Suppressor macrophage (primary cell): ENCODE results near the gene MEN1.

Source experiments
- DNase-seq, 4 experiments: peaks; one replicate each; pipeline ENCODE4 v3.0.0-alpha.2; 2020 to 2022
- total RNA-seq, 17 experiments: gene quantifications; one replicate each; lab custom pipeline; 2026; ENCODE audit warnings: mixed read lengths in 6 of 17, inconsistent platforms in 3 of 17; lab: John Stamatoyannopoulos, UW

Gene MEN1
- 4.0 to 18.3 (median 8.5) reads per million in 17 experiments for total RNA-seq

DNA sequence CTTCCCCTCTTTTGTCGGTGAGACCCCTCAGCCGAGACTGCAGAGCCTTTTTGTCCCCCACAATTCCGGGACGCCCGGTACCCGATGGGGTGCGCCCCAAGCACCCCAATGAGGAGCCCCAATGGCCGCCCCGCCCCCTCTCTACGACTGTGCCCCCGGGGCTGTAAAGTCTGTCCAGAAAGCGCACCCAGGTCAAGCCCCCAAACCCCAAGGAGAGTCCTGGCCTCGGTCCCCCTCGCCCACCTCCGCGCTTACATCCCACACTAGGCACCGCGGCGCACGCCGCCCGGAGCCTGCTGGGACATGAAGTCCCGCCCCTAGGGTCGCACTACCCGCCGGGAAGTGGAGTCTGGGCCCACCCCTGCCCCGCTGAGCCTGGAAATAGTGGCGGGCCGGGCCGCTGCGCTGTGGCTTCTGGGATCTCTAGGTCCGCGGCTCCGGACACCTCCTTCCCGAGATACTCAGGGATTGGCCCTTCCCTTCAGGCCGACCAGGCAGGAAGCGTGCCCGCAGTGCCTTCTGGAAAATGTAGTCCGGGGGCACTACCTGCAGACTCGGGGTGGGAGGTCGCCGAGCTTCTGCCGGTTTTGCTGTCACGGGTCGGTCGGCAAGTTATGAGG lies at the start of gene MEN1:
MEN1 (minus strand) TSS at position 281 of the 620 bp plus-strand sequence. CDS start 442 bp downstream, outside the sequence.
- DNase-seq = peak; percentile 95 to 97 (median 96)

DNA sequence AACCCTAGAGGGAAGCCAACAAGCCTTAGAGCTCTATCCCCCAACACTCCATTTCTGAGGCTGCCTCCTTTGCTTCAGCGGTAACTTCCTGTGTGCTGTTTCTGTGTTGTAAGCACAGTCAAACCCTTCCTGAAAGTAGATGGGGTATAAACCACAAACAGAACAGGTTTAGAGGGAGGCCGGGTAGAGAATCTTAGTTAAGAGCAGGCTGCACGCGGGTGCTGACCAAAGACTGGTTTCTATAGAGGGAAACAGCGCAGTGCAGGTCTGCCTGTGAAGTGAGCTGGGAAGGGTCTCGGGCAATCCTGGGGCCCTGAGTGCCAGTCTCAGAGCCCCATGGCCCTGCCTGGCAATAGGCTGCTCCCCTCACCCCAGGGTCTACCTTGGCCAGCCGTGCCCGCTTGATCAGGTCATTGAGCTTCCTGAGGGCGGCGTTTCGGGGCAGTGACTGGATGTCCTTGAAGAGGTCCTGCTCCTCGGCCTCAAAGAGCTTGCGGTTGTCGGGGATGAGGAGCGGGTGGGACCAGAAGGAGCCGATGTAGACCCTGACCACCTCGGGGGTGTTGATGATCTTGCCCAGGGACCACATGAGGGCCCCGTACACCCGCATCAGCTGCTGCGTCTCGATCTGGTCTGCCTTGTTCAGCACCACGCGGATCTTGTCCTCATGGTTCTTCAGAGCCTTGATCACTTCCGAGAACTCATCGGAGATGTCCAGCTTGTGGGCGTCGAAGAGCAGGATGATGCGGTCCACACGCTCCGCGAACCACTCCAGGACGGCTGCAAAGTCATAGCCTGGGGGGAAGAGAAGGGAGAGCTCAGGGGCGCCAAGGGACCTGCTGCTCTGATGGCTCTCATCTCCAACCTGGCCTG lies 49.4 kb upstream of the MEN1 start:
- peak in 3 of 4 experiments; percentile 51 to 59 (median 59) for DNase-seq

DNA sequence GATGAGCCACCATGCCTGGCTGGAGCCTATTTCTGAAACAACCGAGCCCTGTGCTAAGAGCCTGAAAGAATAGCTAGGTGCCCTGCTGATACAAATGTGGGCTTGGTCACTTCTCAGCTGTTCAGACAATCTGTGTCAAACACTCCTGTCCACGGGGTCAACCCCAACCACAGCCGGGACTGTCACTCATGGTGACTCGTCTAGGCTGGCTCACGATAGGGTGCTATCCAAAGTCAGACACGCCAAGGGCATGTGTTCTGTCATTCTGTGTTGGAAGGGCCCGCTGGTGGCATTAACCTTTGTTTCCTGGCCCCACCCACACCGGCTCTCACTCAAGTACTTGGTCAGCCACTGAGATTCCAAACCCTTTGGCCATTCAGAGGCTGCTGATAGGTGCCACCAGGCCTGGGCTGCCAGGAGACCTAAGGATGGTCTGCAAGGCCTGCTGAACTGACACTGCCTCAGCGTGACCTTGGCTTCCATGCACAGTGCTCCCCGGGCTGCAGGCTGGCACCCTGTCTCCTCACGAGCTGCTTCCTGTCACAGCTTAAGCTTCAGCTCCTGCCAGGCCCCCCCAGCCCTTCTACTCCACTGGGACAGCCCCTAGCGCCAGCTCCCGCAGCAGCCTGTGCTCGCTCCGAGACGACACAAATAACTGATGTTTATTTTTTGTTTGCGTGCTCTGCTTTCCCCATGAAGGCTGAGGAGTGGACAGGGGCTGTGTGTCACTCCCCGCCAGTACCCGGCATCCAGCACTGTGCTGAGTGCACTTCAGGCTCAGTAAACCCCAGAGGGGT lies 48.3 kb upstream of the MEN1 start:
- peak; percentile 61 to 80 (median 69) for DNase-seq

DNA sequence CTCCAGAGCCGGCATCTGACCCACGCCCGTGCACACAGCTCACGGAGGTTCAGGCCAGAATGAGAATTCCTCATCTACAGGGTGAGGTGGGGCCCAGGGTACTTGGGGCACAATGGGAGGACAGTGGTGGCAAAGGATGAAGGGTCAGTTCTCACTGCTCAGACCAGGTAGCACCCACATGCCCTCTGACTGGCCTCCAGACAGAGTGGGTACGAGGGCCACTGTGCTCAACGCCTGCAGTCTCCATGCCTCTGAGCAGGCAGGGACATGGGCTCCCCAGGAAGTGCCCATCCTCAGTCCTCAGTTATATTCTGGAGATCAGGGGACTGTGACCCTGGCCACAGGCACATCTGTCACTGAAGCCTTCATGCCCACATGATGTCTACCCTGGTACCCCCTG lies 47.1 kb upstream of the MEN1 start:
- no peak for DNase-seq

DNA sequence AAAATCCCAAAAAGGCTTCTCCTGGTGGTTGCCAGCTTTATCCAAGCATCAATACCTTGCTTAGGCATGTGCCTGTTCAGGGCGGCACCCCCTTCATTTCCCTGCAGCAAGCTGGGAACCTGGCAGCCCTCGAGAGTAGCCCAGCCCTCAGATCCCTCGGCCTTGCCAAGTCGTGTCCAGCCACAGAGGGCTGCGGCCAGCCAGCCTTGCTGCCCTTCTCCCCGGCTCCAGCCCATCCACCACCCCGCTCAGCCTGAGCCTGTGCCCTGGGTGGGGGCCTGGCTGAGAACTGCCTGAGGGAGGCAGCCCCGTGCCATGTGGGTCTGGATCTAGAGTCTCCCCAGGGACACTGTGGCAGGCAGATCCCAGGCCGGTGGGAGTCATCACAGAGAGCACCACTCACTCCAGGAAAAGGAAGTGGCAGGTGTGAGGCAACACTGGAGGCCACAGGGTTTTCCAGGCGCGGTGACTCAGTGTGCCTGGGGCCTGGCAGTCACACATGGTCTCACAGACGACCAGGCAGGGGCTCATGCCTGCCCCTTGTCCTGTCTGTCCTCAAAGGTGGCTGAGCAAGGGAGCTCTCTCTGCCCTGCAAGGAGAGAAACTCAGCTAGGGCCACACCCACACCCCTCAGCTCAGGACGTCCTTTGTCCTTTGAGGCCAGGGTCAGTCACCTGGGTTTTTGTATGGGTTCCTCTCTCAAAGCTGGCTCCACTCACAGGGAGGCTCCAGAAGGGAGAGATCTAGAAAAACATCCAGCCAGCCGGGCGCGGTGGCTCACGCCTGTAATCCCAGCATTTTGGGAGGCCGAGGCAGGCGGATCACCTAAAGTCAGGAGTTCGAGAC lies 46.3 kb upstream of the MEN1 start:
- peak; percentile 87 to 94 (median 90) for DNase-seq

DNA sequence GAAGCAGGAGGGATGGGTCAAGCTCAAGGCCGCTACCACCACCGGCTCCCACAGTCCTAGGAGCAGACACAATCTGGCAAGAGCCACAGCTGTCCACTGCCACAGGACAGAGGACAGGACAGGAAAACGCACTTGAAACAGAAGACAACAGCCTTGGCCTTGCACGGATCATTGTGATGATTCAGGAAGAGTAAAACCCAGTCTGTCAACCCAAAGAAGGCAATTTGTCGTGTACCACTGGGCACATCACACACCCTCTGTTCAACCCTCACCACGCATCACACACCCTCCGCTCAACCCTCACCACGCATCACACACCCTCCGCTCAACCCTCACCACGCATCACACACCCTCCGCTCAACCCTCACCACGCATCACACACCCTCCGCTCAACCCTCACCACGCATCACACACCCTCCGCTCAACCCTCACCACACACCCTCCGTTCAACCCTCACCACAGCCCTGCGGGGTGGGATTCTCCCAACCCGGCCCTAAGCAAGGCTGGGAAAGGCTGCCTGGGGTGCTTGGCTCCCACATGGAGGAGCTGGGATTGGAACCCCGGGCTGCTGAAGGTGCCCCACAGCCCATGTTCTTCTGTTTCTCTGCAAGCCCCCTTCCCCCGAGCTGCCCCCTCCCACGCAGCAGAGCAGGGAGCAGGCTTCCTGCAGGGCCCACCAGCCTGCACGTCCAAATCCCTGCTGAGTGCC lies 45.4 kb upstream of the MEN1 start:
- no peak for DNase-seq

DNA sequence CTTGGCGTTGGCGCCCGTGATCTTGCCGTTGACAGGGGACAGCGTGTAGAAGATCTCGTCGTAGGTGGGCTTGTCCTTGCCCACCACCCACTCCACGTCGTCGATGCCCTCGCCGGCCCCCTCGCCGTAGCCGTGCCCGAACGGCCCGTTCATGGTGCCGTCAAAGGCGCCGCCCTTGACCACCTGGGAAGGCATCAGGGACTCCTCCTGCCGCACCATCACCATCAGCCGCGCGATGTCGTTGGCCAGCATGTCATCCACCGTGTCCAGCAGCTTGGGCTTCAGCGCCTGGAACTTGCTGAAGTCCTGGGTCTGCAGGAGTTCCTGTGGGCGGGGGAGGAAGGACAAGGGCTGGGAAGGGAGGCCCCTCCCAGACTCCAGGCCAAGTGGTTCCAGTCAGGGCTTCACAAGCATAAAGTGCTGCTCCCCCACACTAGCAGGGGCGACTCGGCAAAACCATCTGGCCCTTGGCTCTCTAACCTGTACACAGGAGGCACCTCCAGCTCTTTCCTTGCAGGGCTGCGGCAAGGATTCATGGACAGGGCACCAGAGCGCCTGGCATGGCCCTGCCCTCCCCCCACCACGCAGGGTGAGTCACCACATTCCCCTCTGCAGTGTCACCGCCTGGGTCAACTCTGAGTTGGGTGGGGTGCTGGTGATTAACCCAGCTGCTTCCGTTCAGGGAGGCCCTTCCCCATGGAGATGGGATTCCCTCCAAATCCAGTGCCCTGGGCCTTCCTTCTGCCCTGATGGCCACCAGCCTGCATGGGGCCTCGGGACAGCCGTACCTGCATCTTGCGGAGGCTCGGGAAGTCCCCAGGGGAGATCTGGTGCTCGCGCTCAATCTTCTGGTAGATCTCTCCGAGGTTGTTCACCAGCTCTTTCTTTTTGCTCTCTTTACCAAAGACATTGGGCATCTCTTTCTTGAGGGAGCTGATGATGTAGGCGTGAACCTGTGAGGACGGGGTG lies 44.5 kb upstream of the MEN1 start:
- DNase-seq = peak; percentile 72 to 82 (median 77)

DNA sequence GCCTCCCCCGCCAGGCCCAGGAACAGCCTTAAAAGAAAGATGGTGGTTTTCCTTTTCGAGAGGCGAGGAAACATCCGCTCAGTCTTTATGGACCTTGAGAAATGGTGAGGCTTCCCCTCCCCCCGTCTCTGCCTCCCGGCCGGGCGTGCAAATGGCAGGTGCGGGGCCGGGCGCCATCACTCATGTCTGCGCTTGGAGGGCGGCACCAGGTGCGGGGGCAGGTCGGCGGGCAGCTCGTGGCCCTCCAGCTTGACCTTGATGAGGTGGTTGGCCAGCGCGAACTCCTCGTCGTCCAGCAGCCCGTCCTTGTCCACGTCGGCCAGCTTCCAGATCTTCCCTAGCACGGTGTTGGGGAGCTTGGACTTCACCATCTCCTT lies 43.8 kb upstream of the MEN1 start:
- DNase-seq = no peak

DNA sequence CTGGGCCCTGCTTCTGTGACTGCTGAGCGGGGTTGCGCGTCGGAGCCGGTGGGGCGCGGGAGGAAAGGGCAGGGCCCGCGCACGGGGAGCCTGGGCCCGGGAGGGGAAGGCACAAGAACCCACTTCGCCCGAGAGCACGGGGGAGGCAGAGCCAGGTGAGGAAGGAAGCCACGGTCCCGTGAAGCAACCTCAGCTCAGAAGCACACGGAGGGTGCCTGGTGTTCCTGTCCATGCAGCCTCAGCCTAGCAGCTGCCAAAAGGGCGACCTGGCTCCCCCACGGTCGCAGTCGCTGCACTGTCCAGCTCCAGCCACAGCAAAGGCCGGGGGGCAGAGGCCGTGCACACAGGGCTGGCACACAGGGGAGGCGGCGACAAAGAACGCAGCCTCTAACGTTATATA lies 43.4 kb upstream of the MEN1 start:
- DNase-seq = peak in 1 of 4 experiments; percentile 23

DNA sequence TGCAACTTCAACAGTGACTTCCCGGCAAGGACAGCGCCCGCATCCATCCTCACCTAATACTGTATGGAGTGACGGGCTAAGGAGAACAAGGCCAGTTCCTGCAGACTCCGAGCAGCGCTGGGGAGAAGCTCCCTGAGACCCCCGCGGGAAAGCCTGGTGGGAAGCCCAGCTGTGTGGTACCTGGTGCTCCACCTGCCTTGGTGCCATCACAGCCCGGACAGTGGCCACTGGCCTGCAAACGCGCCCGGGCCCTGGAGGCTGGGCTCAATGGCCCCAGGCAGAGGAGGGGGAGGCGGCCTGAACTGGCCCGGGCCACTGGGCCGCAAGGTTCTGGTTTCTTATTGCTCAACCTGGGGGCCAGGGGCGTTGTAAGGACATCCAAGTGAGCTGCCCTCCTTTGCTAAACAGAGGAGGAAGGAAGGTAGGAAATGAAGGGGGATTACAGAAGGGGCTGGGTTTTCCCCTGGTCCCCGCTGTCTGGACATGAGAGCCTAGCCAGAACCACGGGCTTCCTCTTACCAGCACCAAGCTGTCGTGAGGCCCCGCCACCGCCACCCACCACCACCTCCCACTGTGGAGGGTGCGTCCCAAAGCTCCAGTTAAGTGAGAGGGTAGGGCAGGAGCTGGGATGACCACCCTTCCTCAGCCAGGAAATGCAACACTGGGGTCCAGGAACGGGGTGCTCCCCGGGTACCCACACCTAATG lies 42.6 kb upstream of the MEN1 start:
- peak; percentile 52 to 76 (median 66) for DNase-seq

DNA sequence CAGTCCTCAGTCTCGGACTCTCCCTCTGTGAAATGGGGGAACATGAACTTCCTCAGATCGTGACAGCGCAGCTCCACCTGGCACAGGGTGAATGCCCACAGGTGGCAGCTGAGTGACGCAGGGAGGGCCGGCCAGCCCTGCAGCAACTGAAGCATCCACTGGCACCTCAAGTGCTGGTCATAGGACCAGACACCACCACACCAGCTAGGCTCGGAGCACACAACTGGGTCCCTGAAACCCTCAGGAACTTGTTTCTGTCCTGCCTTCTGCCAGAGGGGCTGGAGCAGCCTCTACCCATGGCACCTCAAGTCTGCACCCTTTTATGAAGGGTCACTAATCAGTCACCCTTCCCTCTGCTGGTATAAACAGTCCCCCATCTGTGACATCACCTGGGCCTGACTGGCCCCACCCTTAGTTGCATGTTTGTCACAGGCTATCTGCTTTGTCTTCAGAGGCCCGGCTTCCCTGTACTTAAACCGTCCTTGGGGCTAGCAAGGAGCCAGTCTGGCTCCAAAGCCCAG lies 41.5 kb upstream of the MEN1 start:
- no peak for DNase-seq

DNA sequence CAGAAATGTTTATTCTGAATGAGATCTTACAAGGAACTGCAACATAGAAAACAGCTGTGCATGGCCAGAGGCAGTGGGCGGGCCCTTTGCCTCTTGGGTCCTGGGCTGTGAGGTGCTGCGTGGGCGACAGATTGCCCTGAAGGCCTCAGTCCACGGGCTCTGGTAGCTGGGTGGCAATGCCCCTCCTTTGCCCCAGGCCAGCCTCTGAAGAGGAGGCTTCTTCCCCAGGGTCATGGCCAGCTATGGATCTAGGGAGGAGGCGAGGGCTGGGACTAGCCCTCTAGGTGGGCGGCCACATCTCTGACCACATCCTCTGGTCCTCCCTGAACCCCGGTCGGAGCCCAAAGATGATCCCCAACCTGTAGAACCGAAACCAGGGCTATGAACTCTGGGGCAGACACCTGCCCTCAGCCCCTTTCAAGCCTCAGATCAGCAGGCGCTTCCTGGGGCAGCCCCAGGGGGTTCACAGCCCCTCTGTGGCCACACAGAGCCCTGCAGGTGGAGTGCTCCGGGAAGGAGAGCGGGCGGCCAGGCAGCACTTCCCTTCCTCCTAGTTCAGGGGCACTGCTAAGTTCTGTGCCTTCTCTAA lies 40.7 kb upstream of the MEN1 start:
- peak; percentile 41 to 74 (median 66) for DNase-seq

DNA sequence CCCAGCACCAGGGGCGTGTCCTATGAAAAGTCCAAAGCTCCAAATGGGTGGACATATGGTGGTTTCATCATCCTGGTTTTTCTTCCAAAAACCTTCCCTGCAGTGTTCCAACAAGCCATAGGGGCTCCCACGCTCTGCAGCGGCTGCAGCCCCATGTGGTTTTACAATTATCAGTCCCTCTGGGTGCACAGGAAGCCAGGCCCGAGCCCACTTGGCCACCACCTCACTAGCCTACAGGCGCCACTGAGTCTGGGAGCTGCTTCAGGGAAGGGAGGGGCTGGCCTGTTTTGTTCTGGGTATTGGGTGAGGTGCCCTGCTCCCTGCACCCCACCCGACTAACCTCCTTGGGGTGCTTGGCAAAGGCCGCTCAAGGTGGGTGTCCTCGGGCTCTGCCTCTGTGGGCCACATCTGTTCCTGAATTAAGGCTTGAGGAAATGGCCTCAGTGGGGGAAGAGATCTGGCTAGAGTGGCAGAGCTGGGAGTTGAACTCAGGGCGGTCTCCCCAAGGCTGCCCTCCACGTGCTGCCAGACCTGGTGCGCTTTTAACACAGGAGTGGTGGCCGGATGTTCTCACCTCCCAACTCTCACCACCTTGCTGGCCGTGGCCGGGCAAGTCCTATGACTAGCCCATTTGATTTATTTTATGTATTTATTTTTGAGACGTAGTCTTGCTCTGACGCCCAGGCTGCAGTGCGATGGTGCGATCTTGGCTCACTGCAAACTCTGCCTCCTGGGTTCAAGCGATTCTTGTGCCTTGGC lies 39.4 kb upstream of the MEN1 start:
- no peak for DNase-seq

DNA sequence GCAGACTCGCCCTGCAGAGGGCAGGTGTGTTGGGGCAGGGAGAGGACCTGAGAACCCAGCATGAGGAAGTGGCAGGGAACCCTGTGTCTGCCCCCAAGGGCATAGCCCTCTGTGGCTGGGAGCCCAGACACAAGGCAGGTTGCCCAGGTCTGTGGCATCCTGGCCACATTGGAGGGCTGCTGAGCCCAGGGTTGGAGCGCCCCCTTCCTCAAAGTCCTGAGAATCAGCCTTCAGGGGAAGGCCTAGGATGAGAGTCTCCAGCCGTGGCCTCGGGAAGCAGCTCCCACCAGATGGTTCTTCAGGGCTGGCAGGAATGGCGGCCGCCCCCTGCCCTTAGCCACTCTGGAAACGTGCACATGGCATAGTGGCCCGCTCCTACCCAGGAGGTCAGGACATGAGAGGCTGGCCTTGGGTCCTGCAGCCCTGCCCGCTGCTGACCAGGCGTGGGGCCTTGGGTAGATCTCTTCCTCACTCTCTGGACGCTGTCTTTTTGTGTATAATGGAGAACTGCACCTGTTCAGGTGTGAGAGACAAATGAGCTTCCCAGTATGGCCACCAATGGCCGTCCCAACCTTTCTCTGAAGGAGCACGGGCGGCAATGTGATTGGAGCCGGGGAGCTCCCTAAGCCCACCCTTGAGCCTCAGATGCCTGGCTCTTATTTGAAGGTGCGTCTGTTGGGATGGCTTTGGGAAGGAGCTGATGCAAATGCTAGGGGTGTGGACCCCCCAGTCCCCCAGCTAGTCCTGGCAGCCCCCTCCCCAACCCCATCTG lies 38.7 kb upstream of the MEN1 start:
- DNase-seq = no peak

DNA sequence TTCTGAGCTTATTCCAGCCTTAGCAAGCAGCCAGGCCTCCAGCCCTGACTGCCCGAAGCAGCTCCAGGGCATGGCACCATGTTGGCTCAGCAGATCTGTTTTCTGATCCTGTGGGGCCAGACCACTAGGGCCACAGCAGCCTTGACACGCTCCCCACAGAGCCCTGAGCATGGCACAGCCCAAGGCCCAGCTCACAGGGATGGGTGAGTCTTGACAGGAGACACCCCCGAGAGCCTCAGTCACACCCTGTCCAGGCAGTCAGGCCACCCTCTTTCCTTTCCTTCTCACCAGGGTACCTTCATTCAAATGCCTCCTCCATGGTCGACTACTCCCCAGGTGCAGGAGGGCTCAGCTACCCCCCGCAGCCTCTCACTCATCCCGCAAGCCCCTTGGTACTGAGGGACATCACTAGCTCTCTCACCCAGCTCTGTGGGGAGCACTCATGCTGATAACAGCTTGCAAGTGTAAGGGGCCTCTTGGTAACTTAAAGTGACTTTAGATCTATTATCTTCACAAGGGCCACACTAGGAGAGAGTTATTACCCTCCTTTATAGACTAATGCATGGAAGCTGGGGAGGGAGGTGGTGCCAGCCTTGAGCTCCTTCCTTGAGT lies 38.0 kb upstream of the MEN1 start:
- DNase-seq = no peak

DNA sequence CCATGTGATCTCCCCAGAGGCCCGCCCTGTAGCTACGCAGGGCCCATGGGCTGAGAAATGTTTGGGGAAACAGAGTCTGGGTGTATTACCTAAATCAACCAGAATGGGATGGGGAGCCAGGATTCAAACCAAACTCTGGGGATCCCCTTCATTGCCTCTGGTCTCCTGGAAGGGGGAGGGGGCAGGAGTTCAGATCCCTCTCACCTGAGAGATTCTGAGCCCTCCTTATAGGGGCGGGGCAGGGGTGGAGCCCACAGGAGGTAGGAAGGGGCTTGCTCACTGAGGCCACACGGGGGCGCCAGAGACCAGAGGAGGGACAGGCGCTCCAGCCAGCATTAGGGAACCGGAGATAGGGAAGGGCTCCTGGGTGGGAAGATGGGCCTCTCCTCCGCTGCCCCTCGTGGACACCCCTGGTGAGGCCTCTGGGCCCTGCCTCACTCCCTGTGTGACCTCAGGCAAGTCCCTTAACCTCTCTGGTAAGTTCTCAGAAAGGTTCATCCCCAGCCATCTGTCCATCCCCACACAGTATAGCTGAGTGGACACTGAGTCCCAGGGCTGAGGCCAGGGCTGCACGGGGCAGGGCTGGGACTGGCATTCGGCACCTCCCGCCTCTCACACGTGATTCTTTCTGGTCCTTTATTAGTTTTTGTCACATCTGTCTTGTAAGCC lies 36.8 kb upstream of the MEN1 start:
- DNase-seq = peak; percentile 96 to 98 (median 98)
